ENCODE results near the gene THAP9. TPM values are rescaled to one million over a fixed set of nuclear protein-coding genes. Genes with fewer than 3 reads are reported as not detected.
"Not testable (repeated sequence)": the region's sequence is repeated elsewhere in the genome, so short reads cannot be mapped to it uniquely, and the experiment has no call there.

THAP9 gene, protein sequence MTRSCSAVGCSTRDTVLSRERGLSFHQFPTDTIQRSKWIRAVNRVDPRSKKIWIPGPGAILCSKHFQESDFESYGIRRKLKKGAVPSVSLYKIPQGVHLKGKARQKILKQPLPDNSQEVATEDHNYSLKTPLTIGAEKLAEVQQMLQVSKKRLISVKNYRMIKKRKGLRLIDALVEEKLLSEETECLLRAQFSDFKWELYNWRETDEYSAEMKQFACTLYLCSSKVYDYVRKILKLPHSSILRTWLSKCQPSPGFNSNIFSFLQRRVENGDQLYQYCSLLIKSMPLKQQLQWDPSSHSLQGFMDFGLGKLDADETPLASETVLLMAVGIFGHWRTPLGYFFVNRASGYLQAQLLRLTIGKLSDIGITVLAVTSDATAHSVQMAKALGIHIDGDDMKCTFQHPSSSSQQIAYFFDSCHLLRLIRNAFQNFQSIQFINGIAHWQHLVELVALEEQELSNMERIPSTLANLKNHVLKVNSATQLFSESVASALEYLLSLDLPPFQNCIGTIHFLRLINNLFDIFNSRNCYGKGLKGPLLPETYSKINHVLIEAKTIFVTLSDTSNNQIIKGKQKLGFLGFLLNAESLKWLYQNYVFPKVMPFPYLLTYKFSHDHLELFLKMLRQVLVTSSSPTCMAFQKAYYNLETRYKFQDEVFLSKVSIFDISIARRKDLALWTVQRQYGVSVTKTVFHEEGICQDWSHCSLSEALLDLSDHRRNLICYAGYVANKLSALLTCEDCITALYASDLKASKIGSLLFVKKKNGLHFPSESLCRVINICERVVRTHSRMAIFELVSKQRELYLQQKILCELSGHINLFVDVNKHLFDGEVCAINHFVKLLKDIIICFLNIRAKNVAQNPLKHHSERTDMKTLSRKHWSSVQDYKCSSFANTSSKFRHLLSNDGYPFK
- 2.1 TPM for polyA plus RNA-seq (2013, experiment 1 of 2; ENCODE audit: insufficient read length)
- polyA plus RNA-seq (2013, experiment 2 of 2; ENCODE audit: insufficient read length): 1.8 TPM

- DNase-seq: peak; percentile 100
These were observed at the start of gene THAP9 for GRCh38 chr4:82900411-82901182. THAP9 (plus strand) TSS chr4:82900735; CDS start chr4:82900803, 68 bp downstream.

GRCh38 chr4:82851318-82851717, 49.2 kb upstream of the THAP9 start:
- DNase-seq: no peak

- peak; percentile 14 for DNase-seq
These were observed 48.4 kb upstream of the THAP9 start for GRCh38 chr4:82851885-82852750.

- no peak for DNase-seq
These were observed 47.7 kb upstream of the THAP9 start for GRCh38 chr4:82852751-82853285.

GRCh38 chr4:82860487-82860886, 40.0 kb upstream of the THAP9 start:
- not testable (repeated sequence) for DNase-seq

DNA sequence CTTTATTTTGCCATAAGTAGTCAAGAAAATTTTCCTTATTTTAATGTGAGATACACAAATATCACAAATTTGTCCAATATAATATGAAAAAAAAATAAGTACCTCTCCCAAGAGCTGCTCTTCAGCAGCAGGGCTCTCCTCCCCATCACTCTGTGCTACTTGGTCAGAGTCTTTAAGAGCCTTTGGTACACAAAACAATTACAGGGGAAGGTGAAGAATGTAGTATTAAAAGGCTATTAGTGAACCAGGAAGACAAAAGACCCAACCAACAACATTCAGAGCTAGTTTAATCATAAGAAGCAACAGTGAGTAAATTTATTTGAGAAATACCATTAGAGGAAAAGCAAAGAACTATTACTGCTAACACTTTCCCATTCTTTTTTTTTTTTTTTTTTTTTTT, 39.0 kb upstream of the THAP9 start:
- DNase-seq: no peak

DNA sequence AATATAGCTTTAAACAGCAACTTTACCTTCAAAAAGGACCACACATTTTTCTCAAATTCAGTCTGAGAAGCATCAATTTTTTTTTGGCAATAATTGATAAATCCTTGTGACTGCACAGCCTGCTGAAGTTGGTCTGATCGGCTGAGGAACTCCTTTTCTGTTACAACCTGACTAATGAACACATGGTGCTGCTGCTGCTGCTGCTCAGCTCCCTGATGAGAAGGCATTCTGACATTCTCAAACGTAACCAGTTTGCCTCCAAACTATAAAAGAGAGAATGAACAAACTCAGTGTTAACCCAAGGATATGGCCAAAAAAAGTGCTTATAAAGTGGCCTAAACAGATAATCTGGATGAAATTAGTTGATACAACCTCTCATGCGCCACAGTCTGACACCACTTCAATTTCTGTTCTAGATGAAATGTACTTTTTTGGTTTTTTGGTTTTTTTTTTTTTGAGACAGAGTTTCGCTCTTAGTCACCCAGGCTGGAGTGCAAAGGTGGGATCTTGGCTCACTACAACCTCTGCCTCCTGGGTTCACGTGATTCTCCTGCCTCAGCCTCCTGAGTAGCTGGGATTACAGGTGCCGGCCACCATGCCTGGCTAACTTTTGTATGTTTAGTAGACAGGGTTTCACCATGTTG, 36.1 kb upstream of the THAP9 start:
- no peak for DNase-seq

DNA sequence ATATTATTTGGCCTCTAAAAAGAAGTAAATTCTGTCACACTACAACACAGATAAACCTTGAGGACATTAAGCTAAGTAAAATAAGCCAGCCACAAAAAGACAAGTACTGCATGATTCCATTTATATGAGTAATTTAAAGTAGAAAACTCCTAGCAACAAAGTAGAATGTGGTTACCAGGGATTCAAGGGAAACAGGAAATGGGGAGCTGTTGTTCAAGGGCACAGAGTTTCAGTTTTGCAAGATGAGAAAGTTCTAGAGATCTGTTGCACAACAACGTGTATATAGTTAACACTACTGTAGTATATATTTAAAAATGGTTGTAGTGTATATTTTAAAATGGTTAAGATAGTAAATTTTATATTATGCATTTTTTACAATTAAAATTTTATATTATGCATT, 34.9 kb upstream of the THAP9 start:
- peak; percentile 81 for DNase-seq

DNA sequence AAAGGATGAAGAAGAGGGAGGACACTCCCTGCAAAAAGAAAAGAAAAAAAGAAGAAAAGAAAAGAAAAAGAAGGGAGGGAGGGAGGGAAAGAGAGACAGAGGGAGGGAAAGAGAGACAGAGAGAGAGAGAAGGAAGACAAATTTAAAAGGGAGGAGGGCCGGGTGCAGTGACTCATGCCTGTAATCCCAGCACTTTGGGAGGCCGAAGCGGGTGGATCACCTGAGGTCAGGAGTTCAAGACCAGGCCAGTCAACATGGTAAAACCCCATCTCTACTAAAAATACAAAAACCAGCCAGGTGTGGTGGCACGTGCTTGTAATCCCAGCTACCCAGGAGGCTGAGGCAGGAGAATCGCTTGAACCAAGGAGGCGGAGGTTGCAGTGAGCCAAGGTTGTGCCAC, 34.5 kb upstream of the THAP9 start:
- not testable (repeated sequence) for DNase-seq

DNA sequence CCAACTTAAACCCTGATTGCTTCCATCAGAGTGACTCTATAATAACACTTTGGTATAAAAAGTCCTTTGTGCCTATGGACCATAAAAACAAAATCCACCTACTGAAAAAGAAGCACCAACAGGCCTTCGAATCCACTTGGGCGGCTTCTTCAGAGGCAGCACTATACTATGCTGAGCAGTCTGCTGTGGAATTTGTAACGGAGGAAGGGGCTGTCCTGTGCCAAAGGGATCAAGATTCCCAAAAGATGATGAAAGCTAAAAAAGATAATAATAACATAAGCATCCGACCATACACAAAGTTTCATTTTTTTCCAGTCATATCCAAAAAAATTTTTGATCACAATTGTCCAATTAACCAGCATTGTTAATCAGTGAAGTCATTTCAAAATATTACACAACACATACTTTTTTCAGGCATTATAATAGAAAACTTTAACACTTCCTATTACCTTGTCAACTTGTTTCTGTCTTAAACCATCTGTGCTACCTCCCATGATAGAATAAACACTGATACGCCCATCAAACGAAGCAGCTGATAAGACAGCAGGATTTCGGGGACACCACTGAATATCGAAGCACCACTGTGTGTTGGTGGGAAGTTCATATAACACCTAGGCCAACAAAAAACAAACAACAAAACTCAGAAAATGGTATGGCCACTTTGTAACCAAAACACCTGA, 33.7 kb upstream of the THAP9 start:
- DNase-seq: peak; percentile 26

- DNase-seq: no peak
These were observed 32.0 kb upstream of the THAP9 start for GRCh38 chr4:82868572-82868971.

DNA sequence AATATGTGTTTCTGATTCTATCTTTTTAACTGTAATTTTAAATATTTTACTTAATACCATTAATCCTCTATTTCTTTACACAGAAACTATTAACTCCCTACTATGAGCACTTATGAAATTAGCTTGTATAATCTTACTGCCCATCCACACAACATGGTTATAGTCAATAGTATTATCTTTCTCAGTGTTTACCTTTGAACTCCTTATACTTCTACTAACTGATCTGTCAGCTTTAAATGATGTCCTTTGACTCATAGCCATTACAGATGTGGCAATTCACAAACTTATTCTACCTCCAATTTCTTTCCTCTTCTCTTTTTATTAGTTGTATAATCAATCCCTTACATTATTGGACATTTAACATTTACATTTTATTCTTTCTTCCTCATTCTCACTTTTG, 15.1 kb upstream of the THAP9 start:
- DNase-seq: no peak

- DNase-seq: no peak
These were observed 14.2 kb upstream of the THAP9 start for GRCh38 chr4:82886147-82886942.

- DNase-seq: no peak
These were observed 11.2 kb upstream of the THAP9 start for GRCh38 chr4:82889287-82889686.

- DNase-seq: no peak
These were observed 10.0 kb upstream of the THAP9 start for GRCh38 chr4:82890528-82890900.

GRCh38 chr4:82890901-82891706, 9.4 kb upstream of the THAP9 start, which contains the start of gene SEC31A:
SEC31A (minus strand) TSS chr4:82891153; CDS start chr4:82881936, 9,217 bp downstream.
- peak; percentile 97 for DNase-seq

- DNase-seq: peak; percentile 30
These were observed 8.6 kb upstream of the THAP9 start for GRCh38 chr4:82891707-82892466.

DNA sequence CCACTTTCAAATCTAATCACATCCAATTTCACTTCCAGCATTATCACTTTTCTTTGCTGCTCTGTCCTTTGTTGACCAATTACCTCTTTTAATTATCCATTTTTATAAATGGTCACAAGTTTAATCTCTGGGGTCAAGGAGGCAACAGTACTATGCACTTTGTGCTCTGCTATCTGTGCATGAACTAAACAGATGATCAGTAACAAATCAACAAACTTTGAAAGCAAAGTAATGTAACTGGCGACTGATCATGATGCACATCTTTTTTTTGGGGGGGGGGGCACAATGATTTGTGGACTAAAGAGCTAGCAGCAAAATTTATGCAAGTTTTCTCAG, 8.1 kb upstream of the THAP9 start:
- no peak for DNase-seq

Measured in fibroblast of skin of abdomen (primary cell).